Hematopoietic multipotent progenitor cell treated with erythropoietin and hydrocortisone succinate and interleukin-3 and kit ligand, for 4 days (in vitro differentiated cells): ENCODE measurements around the gene MESP2.
A peak's percentile ranks its signal among the peaks of the same experiment; 100 is the strongest.

Source experiments
- DNase-seq: peaks from one replicate; pipeline ENCODE4 v3.0.0-alpha.2; 2015

Gene MESP2

DNA sequence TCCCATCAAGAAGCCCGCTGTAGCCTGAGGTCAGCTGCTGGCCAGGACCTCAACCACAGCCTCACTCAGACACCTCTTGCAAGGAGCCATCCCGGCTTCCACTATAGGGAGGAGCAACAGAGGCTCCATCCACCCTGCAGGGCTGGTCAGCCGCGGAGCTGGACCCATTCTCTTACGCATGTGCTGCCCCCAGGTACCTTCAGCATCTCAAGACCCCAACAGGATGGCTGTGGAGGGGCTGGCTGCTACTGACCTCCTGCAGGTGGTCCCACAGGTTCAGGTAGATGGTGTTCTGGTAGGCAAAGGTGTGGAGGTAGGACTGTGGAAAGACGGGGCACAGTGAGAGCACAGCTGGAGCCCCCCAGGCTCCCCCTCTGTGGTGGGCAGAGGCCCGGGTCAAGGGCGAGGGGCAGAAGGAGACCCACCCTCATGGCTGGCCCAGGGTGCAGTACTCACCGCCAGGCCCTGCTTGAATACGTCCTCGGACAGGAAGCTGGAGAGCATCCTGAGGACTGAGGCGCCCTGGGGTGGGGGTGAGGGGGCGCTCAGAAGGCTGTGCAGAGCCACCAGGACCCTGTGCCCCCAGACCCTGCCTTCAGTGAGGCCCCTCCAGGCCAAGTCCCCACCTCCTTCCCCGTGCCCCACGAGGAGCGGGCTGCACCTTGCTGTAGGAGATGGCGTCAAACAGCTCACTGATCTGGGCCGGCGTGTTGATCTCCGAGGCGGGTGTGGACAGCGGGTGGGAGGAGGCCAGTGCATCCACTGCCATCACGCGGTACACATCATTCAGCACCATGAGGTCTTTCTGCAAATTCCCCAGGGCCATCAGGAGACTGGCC, 27.1 kb downstream of the MESP2 start:
- no peak for DNase-seq

- DNase-seq = no peak
Observed at GRCh38 chr15:89803941-89804800, 28.0 kb downstream of the MESP2 start.

DNA sequence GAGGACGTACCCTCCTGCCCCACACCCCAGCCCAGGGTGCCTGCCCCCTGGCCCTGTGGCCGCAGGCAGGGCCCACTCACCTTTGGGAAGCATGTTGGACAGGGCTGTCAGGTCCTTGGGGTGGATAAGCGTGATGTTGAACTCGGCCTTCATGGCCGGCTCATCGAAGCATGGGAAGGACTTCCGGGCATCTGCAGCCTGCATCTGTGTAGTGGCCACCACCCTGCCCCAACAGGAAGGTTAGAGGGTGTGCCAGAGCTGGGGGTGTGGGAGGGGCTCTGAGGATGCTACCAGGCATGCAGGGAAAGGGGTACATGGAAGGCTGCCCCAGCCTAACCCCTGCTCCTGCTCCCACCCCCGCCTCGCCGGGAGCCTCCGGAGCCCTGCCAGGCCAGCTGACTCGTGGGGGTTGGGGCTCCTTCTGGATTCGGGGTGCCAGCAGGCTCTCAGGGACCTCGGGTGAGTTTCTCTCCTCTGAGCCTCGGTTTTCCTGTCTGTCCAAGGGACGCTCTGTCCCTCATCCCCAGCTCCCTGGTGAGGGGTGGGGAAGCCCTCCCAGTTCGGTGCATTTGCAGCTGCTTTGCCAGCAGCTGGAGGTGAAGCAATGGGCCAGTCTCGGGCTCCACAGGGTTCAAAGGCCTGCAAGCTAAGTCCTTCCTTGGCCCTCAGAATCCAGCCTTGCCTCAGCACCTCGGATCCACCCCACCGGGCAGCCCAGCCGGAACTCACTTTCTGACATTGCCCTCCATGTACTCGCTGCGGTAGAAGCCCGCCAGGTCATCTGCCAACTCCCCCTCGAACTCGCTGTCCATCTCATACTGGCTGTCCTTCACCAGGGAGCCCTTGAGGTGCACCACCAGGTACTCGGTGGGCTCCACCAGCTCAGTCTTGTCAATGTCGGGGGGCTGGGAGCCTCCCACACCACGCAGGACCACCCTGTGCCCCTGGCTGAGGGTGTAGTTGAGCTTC, 29.4 kb downstream of the MESP2 start:
- no peak for DNase-seq

DNA sequence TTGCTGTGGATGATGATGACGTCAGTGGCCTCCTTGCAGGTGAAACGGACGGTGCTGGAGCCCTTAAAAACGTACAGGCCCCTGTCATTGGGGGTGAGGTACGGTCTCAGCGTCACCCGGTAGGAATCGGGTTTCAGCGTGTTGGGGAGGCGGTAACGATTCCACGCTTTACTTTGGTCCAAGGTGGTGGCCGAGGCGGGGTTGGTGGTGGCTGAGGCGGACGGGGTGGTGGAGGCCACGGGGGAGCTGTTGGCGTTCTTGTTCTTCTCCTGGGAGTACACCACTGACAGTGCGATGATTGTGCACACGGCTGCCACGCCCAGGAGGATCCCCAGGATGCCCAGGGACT, 30.1 kb downstream of the MESP2 start:
- DNase-seq = no peak

GRCh38 chr15:89806559-89807550, 30.7 kb downstream of the MESP2 start:
- DNase-seq = no peak

GRCh38 chr15:89807689-89808088, 31.6 kb downstream of the MESP2 start:
- no peak for DNase-seq

DNA sequence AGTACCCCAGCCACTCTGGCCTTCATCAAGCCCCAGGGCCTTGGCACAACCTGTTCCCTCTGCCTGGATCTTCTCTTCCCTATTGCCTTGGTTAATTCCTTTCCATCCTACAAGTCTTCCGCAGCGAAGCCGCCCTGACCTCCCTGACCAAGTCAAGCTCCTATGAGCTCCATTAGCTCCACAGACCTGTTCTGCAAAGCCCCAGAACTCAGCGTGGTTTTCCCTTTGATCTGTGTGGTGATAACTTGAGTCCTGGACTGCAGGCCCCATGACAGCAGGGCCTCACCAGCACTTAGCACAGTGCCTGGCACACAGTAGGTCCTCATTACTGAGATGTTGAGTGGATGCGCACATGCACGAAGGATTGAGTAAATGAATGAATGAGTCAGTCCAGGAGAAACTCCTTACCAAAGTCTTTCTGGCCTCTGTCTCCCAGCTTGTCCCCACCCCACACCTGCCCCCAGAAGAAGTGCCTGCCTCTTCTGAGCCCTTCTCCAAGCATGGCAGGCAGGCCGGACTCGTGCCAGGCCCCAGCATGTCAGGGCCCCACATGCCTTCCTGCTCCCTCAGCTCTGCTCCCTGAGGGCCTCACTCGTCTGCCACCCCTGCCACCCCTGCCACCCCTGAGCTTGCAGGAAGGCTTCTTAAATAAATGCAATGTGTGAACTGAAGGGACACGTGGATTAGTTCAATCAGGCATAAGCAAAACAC, 32.2 kb downstream of the MESP2 start:
- no peak for DNase-seq

DNA sequence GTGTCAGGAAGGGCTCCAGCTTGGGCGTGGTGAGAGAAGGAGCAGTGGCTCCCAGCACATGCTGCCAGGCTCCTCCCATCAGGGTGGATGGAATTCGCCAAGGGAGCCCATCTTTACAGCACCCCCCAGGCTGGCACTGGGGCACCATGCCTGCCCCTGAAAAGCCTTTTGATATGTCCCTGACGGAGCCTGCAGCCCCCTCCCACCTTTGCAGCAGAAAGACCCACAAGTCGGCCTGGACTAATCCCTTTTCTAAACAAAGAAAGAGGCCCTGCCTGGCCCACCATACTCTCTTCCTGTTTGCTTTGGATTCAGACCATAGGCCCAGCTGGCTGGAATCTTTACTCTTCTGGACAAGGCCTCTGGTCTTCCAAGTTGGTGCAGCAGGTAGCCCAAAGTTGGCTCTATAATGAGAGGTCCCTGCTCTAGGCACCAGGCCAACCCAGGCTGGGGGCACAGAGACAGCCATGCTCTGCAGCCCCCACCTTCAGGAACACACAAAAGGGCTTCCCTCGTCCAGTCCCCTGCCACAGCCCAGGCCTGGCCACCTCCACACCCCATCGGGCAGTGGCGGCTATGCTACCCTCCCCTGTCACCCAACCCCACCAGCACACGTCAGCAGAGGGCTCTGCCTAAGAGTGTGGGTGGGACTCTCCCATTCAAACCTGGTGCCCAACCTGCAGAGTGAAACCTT, 33.1 kb downstream of the MESP2 start:
- DNase-seq = no peak

GRCh38 chr15:89809787-89810148, 33.6 kb downstream of the MESP2 start:
- DNase-seq = no peak

DNA sequence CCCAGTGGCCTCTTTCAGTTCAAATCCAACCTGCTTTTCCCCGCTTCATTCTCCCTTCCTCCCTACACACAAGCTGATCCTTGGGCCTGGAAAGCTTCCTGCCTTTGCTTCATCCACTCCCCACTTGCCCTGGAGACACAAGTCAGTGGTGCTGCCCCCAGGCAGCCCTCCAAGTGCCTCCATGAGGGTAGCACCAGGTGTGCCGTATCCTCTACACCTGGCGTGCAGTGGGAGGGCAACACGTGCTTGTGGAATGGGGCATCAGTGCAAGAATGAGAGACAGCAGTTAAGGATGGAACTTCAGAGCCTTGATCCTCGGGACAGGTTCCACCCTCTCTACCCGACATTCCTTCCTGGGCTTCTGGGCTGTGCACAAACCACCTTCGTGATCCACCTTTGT, 34.7 kb downstream of the MESP2 start:
- no peak for DNase-seq

DNA sequence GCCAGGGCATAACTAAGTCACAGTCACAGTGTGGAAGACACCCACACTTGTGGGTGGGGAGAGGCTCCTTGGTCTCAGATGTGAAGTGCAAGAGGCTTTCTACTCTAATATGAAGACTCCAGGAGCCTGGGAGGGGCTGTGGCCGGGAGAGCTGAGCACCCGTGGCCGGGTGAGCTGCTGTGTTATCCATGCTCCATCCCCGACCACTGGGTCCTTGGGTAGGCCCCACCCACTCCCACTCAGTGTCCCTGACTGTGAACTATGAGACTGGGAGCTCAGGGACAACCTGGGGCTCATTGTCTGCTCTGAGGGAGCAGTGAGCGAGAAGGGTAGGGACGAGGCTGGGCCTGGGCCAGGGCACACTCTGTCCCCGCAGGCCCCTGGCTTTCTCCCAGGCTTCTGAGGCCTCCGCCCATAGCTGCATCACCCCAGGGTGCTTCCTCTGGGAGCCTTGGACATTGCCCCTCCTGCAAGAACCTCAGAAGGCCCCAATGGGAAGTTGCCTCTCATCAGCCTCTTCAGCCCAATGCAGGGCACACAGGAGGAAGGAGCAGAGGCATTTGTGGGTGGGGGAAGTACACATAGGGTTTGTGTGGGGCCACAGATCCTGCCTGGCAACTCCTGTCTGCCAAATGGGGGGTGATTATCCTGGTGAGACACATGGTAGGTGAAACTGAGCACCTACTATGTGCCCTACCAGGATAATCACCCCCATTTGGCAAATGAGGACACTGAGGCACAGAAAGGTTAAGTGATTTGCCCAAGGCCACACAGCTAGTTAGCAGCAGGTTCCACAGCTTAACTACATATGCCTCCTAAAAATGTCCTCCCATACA, 36.1 kb downstream of the MESP2 start:
- peak; percentile 39 for DNase-seq

GRCh38 chr15:89812847-89813320, 36.8 kb downstream of the MESP2 start:
- no peak for DNase-seq

- no peak for DNase-seq
Observed at GRCh38 chr15:89813381-89814111, 37.4 kb downstream of the MESP2 start.

- DNase-seq = peak; percentile 69
Observed at GRCh38 chr15:89814112-89814742, 38.1 kb downstream of the MESP2 start.

- no peak for DNase-seq
Observed at GRCh38 chr15:89815769-89816168, 39.6 kb downstream of the MESP2 start.

- no peak for DNase-seq
Observed at GRCh38 chr15:89817701-89818280, 41.7 kb downstream of the MESP2 start.

DNA sequence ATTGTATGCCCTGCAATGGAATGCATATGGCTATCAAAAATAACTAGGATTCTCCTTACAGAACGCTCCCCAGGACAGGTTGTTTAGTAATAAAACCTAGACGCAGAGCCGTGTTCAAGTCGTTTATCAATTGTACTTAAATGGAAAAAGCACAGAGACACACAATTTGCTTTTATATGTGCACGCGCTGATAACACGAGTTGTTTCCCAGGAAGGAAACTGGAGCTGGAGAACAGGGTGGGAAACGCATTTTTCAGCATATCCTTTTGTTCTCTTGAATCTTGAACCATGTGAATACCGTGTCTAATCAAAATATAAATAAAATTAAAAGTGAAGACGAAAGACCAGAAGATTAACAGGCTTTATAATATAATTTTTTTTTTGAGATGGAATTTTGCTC, 42.2 kb downstream of the MESP2 start:
- no peak for DNase-seq
